Testis (tissue), 2 donors: Measurements from ENCODE around the gene SLC39A8.

Experiments used
- CTCF ChIP-seq, 3 experiments: fragments of 450-650 bp in 2 of 3; fragments of 200-600 bp in 1 of 3; sonication (generic) in 1 of 3; IDR thresholded peaks; one replicate each; pipeline ENCODE4 v1.5.1; 2016 to 2019; ENCODE audit warnings: antibody characterized with exemption in 3 of 3, mild to moderate bottlenecking in 2 of 3, moderate library complexity in 1 of 3
- POLR2A ChIP-seq: fragments of 450-650 bp; IDR thresholded peaks from one replicate; pipeline ENCODE4 v1.6.1; 2017; ENCODE audit warnings: antibody characterized with exemption, mild to moderate bottlenecking, moderate library complexity

GRCh38 chr4:102356562-102357202 is 11.4 kb upstream of the SLC39A8 start:
- TF ChIP-seq CTCF (IDR thresholded peaks at IDR 0.05) (no peak), POLR2A (no peak)
